Ecto neural progenitor cell (in vitro differentiated cells): ENCODE measurements around the gene XRCC6.
"Not testable (repeated sequence)": the region's sequence is repeated elsewhere in the genome, so short reads cannot be mapped to it uniquely, and the experiment has no call there.

Source experiments
- DNase-seq: peaks from one replicate; pipeline ENCODE4 v3.0.0-alpha.2; 2018; ENCODE audit warnings: low spot score

XRCC6 gene

GRCh38 chr22:41621099-41621910, at the start of gene XRCC6:
TSS of gene XRCC6 (plus strand) at chr22:41621295. CDS start at chr22:41622005, 710 bp downstream.
- DNase-seq = peak; percentile 100

- DNase-seq = no peak
These were observed 49.3 kb upstream of the XRCC6 start for GRCh38 chr22:41571786-41572185.

- not testable (repeated sequence) for DNase-seq
These were observed 48.8 kb upstream of the XRCC6 start for GRCh38 chr22:41572305-41572704.

DNA sequence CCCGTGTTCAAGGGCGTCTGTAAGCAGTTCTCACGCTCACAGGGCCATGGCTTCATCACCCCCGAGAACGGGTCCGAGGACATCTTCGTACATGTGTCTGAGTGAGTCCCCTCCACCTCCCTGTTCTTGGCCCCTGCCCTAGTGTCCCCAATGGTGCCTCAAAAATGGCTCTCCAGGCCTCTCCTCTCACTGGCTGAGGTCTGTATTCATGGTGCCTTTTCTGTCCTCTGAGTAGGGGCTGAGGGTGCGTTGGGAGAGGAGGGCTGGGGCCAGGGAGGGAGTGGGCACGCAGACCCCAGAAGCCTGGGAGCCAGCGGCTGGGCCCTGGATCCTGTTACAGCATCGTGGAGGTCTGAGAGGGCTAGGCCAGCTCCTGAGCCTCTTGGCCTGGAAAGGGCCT, 47.4 kb upstream of the XRCC6 start:
- DNase-seq = no peak

DNA sequence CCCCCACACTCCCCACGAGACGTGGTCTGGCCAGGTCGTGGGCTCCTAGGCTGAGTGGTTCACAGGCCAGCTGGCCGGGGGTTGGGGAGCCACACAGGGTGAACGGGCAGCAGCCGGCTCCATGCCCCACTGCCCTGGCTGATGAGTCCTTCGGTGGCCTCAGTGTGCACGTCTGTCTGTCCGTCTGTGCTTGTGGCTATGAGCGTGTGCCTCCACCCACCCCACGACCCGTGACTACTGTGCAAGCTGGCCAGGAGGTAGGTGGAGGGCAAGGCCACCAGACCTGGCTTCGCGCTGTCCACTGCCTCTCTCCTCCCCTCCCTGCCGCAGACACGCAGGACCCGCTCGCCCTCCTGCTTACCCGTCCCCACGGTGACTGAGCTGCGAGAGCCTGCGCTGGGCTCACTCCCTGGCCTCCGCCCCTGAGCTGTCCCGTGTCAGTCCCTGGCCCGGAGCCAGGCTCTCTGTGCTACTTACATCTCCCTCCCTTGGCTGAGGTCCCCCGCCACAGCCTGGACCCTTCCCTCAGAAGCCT, 46.2 kb upstream of the XRCC6 start:
- DNase-seq = no peak

DNA sequence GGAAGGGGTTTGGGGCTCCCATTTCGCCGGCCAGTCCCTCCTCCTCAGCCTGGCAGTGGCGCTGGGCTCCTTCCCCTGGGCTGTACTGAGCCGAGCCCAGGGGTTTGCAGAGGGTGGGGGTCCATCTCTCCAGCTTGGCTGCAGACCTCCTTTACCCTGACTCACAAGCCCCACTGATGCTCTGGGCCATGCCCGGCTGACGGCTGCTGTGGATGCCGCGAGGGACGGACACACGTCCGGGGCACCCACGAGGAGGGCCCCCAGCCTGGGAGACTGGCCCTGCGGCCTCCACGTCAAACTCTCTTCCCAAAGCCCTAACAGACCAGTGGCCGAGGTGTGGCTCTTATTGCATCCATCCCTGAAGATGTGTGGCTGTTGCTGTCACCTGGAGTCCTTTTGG, 45.6 kb upstream of the XRCC6 start:
- no peak for DNase-seq

DNA sequence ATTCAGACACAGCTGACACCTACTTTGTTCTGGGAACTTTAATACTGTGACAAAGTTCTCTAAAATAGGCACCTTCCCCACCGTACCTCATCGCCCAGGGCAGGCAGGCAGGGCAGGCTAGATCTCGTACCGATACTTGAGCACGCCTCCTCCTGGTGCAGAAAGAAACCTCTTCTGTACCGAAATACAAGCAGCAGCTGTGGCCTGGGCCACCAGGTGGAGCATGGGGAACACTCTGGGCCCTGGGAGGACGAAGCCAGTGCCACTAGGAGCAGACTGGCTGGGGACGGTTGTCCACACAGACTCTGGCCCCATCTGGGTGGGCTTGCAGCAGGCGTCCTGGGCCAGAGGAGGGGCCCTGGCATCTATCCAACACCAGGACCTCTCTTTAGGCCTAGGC, 44.2 kb upstream of the XRCC6 start:
- peak; percentile 81 for DNase-seq

DNA sequence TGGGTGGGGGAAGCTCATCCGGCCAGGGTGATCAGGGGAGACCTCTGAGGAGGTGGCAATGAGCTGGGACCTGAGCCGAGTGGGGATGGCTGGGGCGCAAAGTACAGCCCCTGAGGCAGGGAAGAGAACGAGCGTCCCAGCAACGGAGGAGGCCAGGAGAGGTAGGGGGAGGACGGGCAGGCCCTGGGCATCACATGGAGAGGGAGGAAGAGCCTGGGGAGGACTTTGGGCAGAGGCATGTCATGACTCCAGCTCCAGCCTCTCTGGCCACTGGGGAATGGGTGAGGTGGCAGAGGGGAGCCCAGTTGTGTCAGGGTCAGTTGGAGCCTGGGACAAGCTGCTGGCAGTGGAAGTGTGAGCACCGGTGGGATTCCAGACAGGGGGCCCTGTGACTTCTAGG, 43.0 kb upstream of the XRCC6 start:
- DNase-seq = no peak

GRCh38 chr22:41578818-41579217, 42.3 kb upstream of the XRCC6 start:
- no peak for DNase-seq

GRCh38 chr22:41579297-41579996, 41.6 kb upstream of the XRCC6 start:
- DNase-seq = no peak

GRCh38 chr22:41579997-41580355, 41.1 kb upstream of the XRCC6 start:
- DNase-seq = no peak

DNA sequence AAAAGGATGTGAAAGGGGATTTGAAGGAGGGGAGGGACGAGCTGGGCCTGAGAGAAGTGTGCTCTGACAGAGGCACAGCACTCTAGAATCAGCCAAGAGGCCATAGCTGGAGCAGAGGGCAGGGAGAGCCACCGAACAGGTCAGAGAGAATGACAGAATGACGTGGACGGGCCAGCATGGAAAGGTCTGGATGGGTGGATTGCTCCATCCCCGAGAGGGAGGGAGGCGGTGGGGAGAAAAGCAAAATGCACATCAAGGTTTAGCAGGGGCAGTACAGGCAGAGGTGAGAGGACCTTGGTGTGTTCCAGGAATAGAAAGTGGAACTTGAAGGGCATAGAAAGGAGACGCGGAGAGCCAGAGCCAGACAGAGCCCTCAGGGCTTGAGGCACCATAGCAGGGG, 38.4 kb upstream of the XRCC6 start:
- DNase-seq = no peak

GRCh38 chr22:41584881-41585280, 36.2 kb upstream of the XRCC6 start:
- no peak for DNase-seq

DNA sequence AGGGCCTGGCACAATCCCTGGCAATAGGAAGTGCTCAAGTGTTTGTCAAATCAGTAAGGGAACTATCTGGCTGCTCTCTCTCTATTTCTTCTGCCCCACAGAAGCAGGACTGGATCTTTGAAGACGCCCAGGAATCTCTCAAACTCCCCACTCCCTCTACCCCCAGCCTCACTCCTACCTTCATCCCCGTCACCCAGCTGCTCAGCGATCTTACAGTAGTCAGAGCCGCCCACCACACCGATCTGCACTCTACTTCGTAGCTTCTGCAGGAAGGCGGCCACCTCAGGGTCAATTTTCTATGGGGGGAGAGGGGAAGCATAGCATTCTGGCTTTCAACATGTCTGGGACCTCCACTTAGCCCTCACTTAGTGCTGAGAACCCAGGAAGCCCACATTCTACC, 35.2 kb upstream of the XRCC6 start:
- DNase-seq = no peak

GRCh38 chr22:41587347-41587723, 33.8 kb upstream of the XRCC6 start:
- no peak for DNase-seq

DNA sequence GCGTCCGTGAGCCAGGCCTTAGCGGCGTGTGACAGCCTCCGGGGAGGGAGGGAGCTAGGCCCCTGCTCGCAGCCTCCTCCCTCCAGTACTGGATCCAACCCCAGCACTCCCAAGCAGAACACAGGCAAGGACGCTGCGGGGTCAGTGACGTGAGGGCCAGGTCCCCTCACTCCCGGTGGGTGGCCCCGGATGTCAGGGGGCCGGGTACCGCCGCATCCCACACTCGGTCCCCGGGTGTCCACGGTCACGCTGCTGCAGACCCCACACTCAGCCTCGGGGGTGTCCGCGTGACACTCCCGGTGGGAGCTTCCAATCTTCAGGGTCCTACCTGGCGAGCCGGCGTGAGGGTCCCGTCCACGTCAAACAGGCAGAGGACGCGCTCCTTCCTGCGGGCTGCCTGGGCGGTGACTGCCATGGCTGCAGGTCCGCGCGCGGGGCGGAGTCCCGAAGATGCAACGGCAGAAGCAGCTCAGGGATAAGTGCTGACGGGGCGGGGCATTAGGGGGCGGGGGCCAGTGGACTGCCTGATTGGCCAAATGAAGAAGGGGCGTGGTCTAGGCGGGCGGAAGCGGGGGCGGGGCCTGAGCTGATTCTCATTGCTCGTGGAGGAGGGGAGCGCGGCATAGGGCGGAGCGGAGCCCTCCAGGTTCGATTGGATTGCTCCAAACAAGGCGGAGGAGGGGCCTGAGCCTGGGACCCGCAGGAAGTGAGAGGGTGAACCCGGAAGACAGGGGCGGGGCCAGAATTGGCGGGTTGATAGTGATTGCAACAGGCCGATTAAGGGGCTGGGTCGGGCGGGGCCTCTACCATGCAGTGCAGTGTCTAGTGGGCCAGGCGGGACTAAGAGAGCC, 31.5 kb upstream of the XRCC6 start, which contains the start of gene PMM1:
Gene PMM1 (minus strand): TSS at position 450 of the 851 bp plus-strand sequence. CDS start 35 bp downstream, at position 415.
- peak; percentile 100 for DNase-seq

DNA sequence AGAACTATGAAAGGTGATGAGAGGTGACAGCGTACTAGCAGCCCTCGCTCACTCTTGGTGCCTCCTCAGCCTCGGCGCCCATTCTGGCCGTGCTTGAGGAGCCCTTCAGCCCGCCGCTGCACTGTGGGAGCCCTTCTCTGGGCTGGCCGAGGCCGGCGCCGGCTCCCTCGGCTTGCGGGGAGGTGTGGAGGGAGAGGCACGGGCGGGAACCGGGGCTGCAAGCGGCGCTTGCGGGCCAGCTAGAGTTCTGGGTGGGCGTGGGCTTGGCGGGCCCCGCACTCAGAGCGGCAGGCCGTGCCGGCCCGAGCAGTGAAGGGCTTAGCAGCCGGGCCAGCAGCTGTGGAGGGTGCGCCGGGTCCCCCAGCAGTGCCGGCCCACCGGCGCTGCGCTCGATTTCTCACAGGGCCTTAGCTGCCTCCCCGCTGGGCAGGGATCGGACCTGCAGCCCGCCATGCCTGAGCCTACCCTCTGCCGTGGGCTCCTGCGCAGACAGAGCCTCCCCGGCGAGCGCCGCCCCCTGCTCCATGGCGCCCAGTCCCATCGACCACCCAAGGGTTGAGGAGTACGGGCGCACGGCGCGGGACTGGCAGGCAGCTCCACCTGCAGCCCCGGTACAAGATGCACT, 27.6 kb upstream of the XRCC6 start:
- DNase-seq = not testable (repeated sequence)

DNA sequence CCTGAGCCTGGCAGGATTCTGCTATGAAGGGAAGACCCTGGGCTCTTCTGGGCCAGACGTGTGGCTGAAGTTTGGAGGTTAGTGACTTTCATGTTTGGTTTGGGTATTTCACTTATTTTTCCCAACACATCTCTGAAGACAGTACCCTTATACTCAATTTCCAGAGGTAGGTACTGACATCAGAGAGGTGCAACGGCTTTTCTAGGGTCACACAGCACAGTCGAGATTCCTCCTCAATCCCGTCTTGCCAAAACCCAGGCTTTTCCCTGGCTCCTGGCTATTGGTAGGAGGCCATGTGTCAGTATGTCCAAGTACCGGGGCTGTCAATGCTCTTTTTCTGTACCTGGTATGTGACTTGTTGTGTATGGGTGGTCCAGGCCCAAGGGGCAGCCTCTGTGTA, 25.4 kb upstream of the XRCC6 start:
- no peak for DNase-seq

- peak; percentile 76 for DNase-seq
These were observed 24.1 kb upstream of the XRCC6 start for GRCh38 chr22:41596776-41597634.

GRCh38 chr22:41597635-41597953, 23.5 kb upstream of the XRCC6 start:
- no peak for DNase-seq

DNA sequence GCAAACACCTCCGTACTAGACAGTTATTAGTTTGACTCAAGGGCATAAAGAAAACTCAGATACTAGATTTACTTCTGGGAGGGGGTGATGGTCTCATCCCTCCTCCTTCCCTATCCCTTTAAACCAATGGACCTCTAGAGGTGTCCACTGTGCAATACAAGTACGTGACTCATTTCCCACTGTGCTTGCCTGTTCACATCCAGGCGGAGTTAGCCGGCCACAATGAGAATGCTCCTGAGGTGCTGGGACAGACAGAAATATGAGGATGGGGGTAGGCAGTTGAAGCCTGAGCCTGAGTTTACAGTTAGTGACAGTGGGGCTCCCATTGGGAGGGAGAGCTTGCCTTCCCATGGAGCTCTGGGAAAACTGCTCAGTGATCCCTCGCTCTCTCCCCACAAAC, 23.0 kb upstream of the XRCC6 start:
- no peak for DNase-seq
